Adrenal gland (tissue), 5 donors: Measurements from ENCODE around the gene FAT2.

ENCODE experiments used
- CTCF ChIP-seq, 6 experiments: fragments of 450-650 bp in 4 of 6; fragments of 200-600 bp in 2 of 6; sonication (generic) in 1 of 6; IDR thresholded peaks; 1 replicate in 5 of 6; 2 replicates in 1 of 6; pipeline versions ENCODE4 v1.5.1 to v1.8.0; 2016 to 2021; ENCODE audit warnings: antibody characterized with exemption in 6 of 6, mild to moderate bottlenecking in 2 of 6, moderate library complexity in 1 of 6
- POLR2A ChIP-seq, 2 donors: fragments of 450-650 bp; IDR thresholded peaks; one replicate each; pipeline ENCODE4 v1.6.1; 2017; ENCODE audit warnings: antibody characterized with exemption in 2 of 2, mild to moderate bottlenecking in 2 of 2, moderate library complexity in 1 of 2
- donor health status: DM: no; HTN: no; CAD: no.

DNA sequence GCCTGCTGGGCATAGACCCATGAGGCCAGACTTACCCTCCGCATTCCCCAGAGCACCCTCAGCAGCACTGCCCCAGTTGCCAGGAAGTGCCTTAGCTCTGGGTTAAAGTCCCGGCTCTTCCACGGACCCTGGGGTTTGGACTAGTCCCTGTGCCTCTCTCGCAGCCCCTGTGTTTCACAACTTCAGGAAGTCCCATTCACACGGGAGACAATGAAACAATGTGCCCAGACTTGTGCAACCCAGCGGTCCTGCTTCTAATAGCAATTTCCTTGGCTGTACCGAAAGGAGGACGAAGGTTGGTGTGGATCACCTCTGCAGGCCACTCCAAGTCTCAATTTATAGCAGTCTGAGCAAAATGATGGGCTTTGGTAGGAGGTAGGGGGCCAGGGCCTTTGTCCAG is 41.8 kb upstream of the FAT2 start:
- no peak for TF ChIP-seq CTCF (IDR thresholded peaks at IDR 0.05)
- no peak for TF ChIP-seq POLR2A (IDR thresholded peaks at IDR 0.05)
